HG02642 (cell line): ENCODE results near the gene SRGN.
"Not testable (repeated sequence)": the region's sequence is repeated elsewhere in the genome, so short reads cannot be mapped to it uniquely, and the experiment has no call there.

Source experiments
- ATAC-seq: cut with Tn5 transposase; IDR thresholded peaks from one replicate; pipeline ENCODE4 v1.9.1; 2021; ENCODE audit warnings: mild to moderate bottlenecking; ENCODE audit not compliant: unreplicated experiment, poor library complexity

The SRGN gene

DNA sequence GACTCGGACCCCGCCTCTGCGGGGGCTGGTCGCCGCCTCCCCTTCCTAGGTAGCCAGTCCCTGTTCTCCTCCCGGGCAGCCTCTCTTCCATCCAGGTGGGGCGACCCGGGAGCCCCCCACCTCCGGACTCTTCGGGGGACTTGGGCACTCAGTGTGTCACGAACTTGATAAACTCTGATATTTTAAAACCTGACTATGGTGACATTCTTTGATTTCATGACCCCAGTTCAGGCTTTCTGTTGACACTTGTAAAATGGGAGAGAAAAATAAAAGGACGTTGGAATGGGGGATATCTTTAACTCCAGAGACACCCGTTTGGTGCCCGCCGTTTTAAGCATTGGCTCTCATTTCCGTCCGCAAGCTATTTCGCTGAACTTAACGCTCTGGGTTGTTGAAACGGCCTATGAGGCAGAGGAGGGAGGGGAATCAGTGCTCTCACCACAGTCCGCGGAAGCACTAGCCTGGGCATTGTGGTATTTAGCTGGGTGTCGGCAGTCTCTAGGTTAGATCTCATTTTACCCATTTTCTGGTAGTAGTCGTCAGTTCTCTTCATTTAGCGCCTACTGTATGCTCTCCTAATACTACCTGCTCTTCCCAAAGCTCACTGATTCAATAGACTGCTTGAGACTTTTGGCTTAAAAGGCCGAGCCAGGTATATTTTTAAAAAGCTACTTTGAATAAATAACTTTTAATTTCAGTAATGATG is 36.8 kb downstream of the SRGN start:
- ATAC-seq: peak; percentile 29

GRCh38 chr10:69125554-69125953 is 37.7 kb downstream of the SRGN start:
- no peak for ATAC-seq

DNA sequence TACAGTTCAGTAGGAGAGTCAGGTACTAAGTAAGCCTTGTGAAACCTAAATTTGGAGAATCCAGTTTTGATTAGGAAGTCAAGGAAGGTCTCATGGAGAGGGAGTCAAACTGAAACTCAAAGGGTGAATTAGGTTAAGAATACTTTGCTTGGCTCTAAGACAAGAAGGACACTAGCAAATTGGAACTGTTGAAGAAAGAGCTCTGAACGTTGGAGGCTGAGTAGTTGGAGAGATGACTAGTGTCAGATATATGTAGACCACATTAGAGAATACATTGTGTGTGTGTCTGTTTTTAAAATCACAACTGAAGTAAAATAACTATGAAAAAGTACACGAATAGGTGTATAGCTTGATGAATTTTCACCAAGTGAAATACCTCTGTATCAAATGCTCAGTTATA is 42.3 kb downstream of the SRGN start:
- no peak for ATAC-seq

DNA sequence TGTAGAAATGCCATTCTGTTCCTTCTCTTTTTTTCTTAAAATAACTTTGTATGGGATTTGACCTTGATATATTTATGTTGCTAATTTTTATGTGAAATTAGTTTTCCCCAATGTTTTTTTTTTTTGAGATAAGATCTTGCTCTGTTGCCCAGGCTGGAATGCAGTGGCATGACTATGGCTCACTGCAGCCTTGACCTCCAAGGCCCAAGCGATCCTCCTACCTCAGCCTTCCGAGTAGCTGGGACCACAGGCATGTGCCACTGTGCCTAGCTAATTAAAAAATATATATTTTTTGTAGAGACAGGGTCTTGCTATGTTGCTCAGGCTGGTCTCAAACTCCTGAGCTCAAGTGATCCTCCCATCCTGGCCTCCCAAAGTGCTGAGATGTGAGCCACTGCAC is 52.1 kb downstream of the SRGN start:
- no peak for ATAC-seq

- no peak for ATAC-seq
Observed at GRCh38 chr10:69141304-69141703, 53.4 kb downstream of the SRGN start.

DNA sequence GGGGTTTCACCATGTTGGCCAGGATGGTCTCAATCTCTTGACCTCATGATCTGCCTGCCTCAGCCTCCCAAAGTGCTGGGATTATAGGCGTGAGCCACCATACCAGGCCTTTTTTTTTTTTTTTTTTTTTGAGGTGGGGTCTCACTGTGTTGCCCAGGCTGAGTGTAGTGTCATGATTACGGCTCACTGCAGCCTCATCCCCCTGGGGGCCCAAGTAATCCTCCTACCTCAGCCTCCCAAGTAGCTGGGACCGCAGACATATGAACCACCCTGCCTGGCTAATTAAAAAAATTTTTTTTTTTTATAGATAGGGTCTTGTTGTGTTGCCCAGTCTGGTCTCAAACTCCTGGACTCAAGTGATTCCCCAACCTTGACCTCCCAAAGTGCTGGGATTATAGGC is 54.2 kb downstream of the SRGN start:
- ATAC-seq: not testable (repeated sequence)

GRCh38 chr10:69142983-69143382 is 55.1 kb downstream of the SRGN start:
- ATAC-seq: no peak

DNA sequence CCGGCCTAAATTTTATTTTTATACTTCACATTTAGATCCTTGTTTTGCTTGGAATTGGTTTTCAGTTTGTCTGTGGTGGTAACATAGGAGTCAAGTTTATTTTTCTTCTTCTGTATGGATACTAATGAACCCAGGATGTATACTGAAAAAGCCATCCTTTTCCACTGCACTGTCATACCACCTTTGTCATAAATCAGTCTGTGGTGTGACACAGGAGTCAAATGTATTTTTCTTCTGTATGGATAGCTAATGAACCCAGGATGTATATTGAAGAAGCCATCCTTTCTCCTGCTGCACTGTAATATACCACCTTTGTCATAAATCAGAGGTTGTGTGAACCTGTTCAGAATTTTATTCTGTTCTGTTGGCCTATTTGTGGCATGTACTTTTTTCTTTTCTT is 57.4 kb downstream of the SRGN start:
- no peak for ATAC-seq

DNA sequence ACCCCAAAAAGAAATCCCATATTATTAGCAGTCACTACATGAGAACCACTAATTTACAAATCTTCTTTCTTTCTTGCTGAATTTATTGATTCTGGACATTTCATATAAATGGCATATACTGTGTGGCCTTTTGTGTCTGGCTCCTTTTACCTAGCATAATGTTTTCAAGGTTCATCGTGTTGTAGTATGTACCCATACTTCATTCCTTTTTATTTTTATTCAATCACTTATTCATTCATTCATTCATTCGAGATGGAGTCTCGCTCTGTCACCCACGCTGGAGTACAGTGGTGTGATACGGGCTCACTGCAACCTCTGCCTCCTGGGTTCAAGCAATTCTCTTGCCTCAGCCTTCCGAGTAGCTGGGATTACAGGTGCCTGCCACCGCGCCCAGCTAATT is 58.0 kb downstream of the SRGN start:
- ATAC-seq: no peak

- ATAC-seq: no peak
Observed at GRCh38 chr10:69146759-69147158, 58.9 kb downstream of the SRGN start.

DNA sequence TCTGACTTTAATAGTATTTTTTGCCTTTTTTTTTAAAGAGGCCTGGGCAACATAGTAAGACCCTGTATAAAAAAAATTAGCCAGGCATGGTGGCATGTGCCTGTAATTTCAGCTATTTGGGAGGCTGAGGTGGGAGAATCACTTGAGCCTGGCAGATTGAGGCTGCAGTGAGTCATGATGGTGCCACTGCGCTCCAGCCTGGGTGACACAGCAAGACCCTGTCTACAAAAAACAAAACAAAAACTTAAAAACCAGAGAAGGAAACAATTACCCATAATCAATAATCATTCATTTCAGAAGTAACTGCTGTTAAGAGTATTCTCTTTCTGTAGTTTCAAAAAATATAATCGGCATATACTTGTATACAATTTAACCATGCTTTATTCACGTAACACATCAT is 64.1 kb downstream of the SRGN start:
- no peak for ATAC-seq

DNA sequence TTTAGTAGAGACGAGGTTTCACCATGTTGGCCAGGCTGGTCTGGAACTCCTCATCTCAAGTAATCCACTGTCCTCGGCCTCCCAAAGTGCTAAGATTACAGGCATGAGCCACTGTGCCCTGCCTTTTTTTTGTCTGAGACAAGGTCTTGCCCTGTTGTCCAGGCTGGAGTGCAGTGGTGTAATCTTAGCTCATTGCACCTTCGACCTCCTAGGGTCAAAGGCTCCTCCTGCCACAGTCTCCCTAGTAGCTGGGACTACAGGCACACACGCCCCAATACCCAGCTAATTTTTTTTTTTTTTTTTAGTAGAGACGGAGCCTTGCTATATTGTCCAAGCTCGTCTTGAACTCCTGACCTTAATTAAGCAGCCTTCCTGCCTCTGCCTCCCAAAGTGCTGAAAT is 65.3 kb downstream of the SRGN start:
- no peak for ATAC-seq
